Trophoblast cell (in vitro differentiated cells and primary cell): ENCODE measurements around the gene PRPS1.

Experiments used
- DNase-seq, 2 donors: peaks; one replicate each; pipeline ENCODE4 v3.0.0-alpha.2; 2016
- H2AFZ ChIP-seq: 2 replicates; pipeline ENCODE4 v1.6.1; 2013; ENCODE audit warnings: low read length, moderate library complexity, mild to moderate bottlenecking; ENCODE audit not compliant: insufficient read depth, poor library complexity
- H2AK5ac ChIP-seq: 2 replicates; pipeline ENCODE4 v1.6.1; 2013; ENCODE audit warnings: mild to moderate bottlenecking, low read length
- H2BK120ac ChIP-seq: 2 replicates; pipeline ENCODE4 v1.6.1; 2013; ENCODE audit warnings: low read length, mild to moderate bottlenecking, moderate library complexity; ENCODE audit not compliant: insufficient read depth, poor library complexity
- H2BK12ac ChIP-seq: 2 replicates; pipeline ENCODE4 v1.6.1; 2013; ENCODE audit warnings: mild to moderate bottlenecking, low read length, moderate library complexity
- H2BK5ac ChIP-seq: 2 replicates; pipeline ENCODE4 v1.6.1; 2013; ENCODE audit warnings: low read length, low read depth, moderate library complexity, mild to moderate bottlenecking; ENCODE audit not compliant: poor library complexity
- H3K14ac ChIP-seq: 2 replicates; pipeline ENCODE4 v1.6.1; 2013; ENCODE audit warnings: mild to moderate bottlenecking, low read length
- H3K18ac ChIP-seq: 2 replicates; pipeline ENCODE4 v1.6.1; 2013; ENCODE audit warnings: mild to moderate bottlenecking, low read length
- H3K23ac ChIP-seq: 2 replicates; pipeline ENCODE4 v1.6.1; 2013; ENCODE audit warnings: low read length
- H3K27ac ChIP-seq: 2 replicates; pipeline ENCODE4 v1.5.1; 2013; ENCODE audit warnings: low read depth, mild to moderate bottlenecking, inconsistent platforms, low read length, moderate library complexity
- H3K27me3 ChIP-seq: 2 replicates; pipeline ENCODE4 v1.6.1; 2013; ENCODE audit warnings: inconsistent platforms, mild to moderate bottlenecking, low read length, moderate library complexity; ENCODE audit not compliant: insufficient read depth
- H3K36me3 ChIP-seq, 2 experiments: 1 replicate in 1 of 2; 2 replicates in 1 of 2; pipeline ENCODE4 v1.6.1; 2013; ENCODE audit warnings: low read length in 2 of 2, mild to moderate bottlenecking in 2 of 2, moderate library complexity in 1 of 2; ENCODE audit not compliant: insufficient read depth in 2 of 2, control insufficient read depth in 1 of 2
- H3K4ac ChIP-seq: 2 replicates; pipeline ENCODE4 v1.6.1; 2013; ENCODE audit warnings: low read depth, mild to moderate bottlenecking, low read length, moderate library complexity
- H3K4me1 ChIP-seq, 2 experiments: 1 replicate in 1 of 2; 2 replicates in 1 of 2; pipeline ENCODE4 v1.6.1; 2013; ENCODE audit warnings: low read length in 2 of 2, mild to moderate bottlenecking in 2 of 2, moderate library complexity in 1 of 2; ENCODE audit not compliant: insufficient read depth in 2 of 2, control insufficient read depth in 1 of 2
- H3K4me2 ChIP-seq: 2 replicates; pipeline ENCODE4 v1.6.1; 2013; ENCODE audit warnings: inconsistent platforms, mild to moderate bottlenecking, low read length, moderate library complexity
- H3K4me3 ChIP-seq: 2 replicates; pipeline ENCODE4 v1.5.1; 2013; ENCODE audit warnings: mild to moderate bottlenecking, low read depth, low read length, inconsistent platforms
- H3K79me1 ChIP-seq: one replicate; pipeline ENCODE4 v1.6.1; 2013; ENCODE audit warnings: low read length
- H3K79me2 ChIP-seq: 2 replicates; pipeline ENCODE4 v1.6.1; 2013; ENCODE audit warnings: low read length, mild to moderate bottlenecking; ENCODE audit not compliant: control insufficient read depth, insufficient read depth, poor library complexity
- H3K9ac ChIP-seq: 2 replicates; pipeline ENCODE4 v1.6.1; 2013; ENCODE audit warnings: mild to moderate bottlenecking, low read length
- H3K9me3 ChIP-seq: 2 replicates; pipeline ENCODE4 v1.6.1; 2013; ENCODE audit warnings: low read depth, mild to moderate bottlenecking, control low read depth, inconsistent platforms, low read length; ENCODE audit not compliant: insufficient read depth
- H4K12ac ChIP-seq: 2 replicates; pipeline ENCODE4 v1.6.1; 2013; ENCODE audit warnings: low read depth, mild to moderate bottlenecking, low read length, moderate library complexity
- H4K8ac ChIP-seq: 2 replicates; pipeline ENCODE4 v1.6.1; 2013; ENCODE audit warnings: low read depth, mild to moderate bottlenecking, low read length, moderate library complexity
- H4K91ac ChIP-seq: one replicate; pipeline ENCODE4 v1.6.1; 2013; ENCODE audit warnings: low read depth, mild to moderate bottlenecking, low read length, moderate library complexity
- WGBS: extraction: QIAGEN DNeasy Blood & Tissue Kit; methylation state at CpG from one replicate; pipeline ENCODE4 v1.1.7; 2013; ENCODE audit warnings: missing lambda C conversion rate; ENCODE audit not compliant: insufficient read length, insufficient coverage; ENCODE audit errors: extremely low coverage; 5-methylcytosine and 5-hydroxymethylcytosine counted together

PRPS1 gene

GRCh38 chrX:107700317-107700774 lies 72.0 kb downstream of the PRPS1 start:
- no peaks in the 10 kb centered on the region for H3K4me1 ChIP-seq
- no peak overlapping the region for H3K18ac ChIP-seq
- no peak overlapping the region for H4K91ac ChIP-seq
- H4K12ac ChIP-seq = no peak overlapping the region
- no peak overlapping the region for H3K4me2 ChIP-seq
- H3K9ac ChIP-seq = no peak overlapping the region
- no peak overlapping the region for H2AK5ac ChIP-seq
- H4K8ac ChIP-seq = no peak overlapping the region
- H2AFZ ChIP-seq = no peak overlapping the region
- H3K79me1 ChIP-seq = no peaks in the 10 kb centered on the region
- H2BK5ac ChIP-seq = no peak overlapping the region
- H3K9me3 ChIP-seq = no peaks in the 10 kb centered on the region
- WGBS = no CpG with 5 or more reads among the region's 4 CpGs
- H2BK120ac ChIP-seq = no peak overlapping the region
- H3K4me3 ChIP-seq = no peak overlapping the region
- no peak overlapping the region for H3K14ac ChIP-seq
- no peaks in the 10 kb centered on the region for H3K36me3 ChIP-seq
- no peaks in the 10 kb centered on the region for H3K27me3 ChIP-seq
- H3K4ac ChIP-seq = no peak overlapping the region
- H2BK12ac ChIP-seq = no peak overlapping the region
- H3K27ac ChIP-seq = no peak overlapping the region
- DNase-seq = peak; percentile 45 to 72
- H3K23ac ChIP-seq = no peak overlapping the region
- no peaks in the 10 kb centered on the region for H3K79me2 ChIP-seq
